Gastroesophageal sphincter (tissue), 4 donors: ENCODE measurements around the gene XPO1. TPM values are rescaled to one million over a fixed set of nuclear protein-coding genes. Genes with fewer than 3 reads are reported as not detected.
"Not testable (repeated sequence)": the region's sequence is repeated elsewhere in the genome, so short reads cannot be mapped to it uniquely, and the experiment has no call there.

Experiments used
- ATAC-seq: fragments of 150-250 bp; one replicate; pipeline ENCODE4 v1.9.1; 2016; ENCODE audit warnings: mild to moderate bottlenecking, moderate library complexity
- H3K27ac ChIP-seq, 4 donors: fragments of 200-600 bp; sonication (generic) in 3 of 4; 1 replicate in 3 of 4; 2 replicates in 1 of 4; pipeline ENCODE4 v1.5.1; 2016 to 2019
- H3K27me3 ChIP-seq: fragments of 200-600 bp; sonication (generic); one replicate; pipeline ENCODE4 v1.5.1; 2019
- H3K36me3 ChIP-seq, 2 donors: fragments of 200-600 bp; sonication (generic); one replicate each; pipeline ENCODE4 v1.5.1; 2019; ENCODE audit warnings: control low read depth in 1 of 2
- H3K4me1 ChIP-seq, 3 donors: fragments of 200-600 bp; sonication (generic); 1 replicate in 2 of 3; 2 replicates in 1 of 3; pipeline ENCODE4 v1.5.1; 2016 to 2019; ENCODE audit warnings: control low read depth in 2 of 3
- H3K4me3 ChIP-seq, 2 donors: fragments of 200-600 bp; sonication (generic); one replicate each; pipeline ENCODE4 v1.5.1; 2019; ENCODE audit warnings: mild to moderate bottlenecking in 1 of 2, moderate library complexity in 1 of 2
- H3K9me3 ChIP-seq, 3 donors: fragments of 200-600 bp; sonication (generic); one replicate each; pipeline ENCODE4 v1.5.1; 2017 to 2019; ENCODE audit warnings: control low read depth in 2 of 3
- EP300 ChIP-seq: sonication (generic); formaldehyde crosslinking; IDR thresholded peaks from one replicate; pipeline ENCODE4 v1.6.1; 2017; ENCODE audit warnings: antibody characterized with exemption, mild to moderate bottlenecking
- POLR2A ChIP-seq, 2 donors: fragments of 450-650 bp; IDR thresholded peaks; one replicate each; pipeline ENCODE4 v1.6.1; 2017; ENCODE audit warnings: antibody characterized with exemption in 2 of 2, mild to moderate bottlenecking in 2 of 2, moderate library complexity in 1 of 2
- POLR2AphosphoS5 ChIP-seq: sonication (generic); formaldehyde crosslinking; IDR thresholded peaks from one replicate; pipeline ENCODE4 v1.6.1; 2017; ENCODE audit warnings: antibody characterized with exemption
- WGBS, 2 donors: methylation state at CpG; one replicate each; pipeline ENCODE4 v1.1.5; 2018; ENCODE audit warnings: low coverage in 1 of 2; 5-methylcytosine and 5-hydroxymethylcytosine counted together
- total RNA-seq, 4 donors: library from RNA; depleted of rRNA; stranded (reverse); fragments of >200 nt; gene quantifications; one replicate each; pipeline ENCODE4 v1.1.0, GENCODE V29; 2016
- TF ChIP-seq, protein P1 (sequence below), 4 experiments: fragments of 200-600 bp in 2 of 4; fragments of 450-650 bp in 2 of 4; sonication (generic) in 1 of 4; IDR thresholded peaks; one replicate each; pipeline ENCODE4 v1.5.1; 2017 to 2019; ENCODE audit warnings: antibody characterized with exemption in 4 of 4, mild to moderate bottlenecking in 2 of 4, moderate library complexity in 2 of 4

Gene XPO1
- total RNA-seq, 4 donors from 2014 or later, result 66.5 to 102 (median 72.1) TPM

DNA sequence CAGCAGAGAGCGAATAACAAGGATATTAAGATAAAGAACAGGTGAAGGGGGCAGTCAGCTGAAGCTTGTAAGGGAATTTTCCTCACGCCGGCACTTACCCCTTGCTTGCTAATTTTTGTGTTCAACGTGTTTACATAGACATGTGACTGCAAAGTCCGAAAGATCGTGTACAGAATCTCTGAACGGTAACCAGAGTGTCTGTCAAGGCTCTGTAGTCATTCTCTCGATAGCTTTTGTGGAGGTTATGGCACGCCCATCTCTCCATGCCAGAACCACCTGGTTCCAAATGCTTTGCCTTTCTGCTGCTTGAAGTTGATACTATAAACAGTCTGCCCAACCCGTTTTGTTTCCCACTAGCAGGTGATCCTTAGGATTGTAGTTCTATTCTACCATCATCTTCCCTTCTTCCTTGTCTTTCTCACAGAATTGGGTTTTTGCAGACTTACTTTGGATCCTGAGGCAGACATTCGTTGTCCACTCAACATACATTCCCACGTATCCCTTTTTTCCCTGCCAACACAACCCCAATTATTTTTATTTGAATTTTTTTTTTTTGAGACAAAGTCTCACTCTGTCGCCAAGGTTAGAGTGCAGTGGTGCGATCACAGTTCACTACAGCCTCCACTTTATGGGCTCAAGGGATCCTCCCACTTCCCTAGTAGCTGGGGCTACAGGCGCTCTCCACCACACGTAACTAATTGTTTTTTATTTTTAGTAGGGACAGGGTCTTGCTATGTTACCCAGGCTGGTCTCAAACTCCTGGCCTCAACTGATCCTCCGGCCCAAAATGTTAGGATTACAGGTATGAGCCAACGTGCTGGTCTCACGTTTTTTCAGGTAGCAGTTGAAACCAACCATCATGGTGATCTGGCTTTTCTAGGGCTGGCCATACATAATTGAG, 66.0 kb downstream of the XPO1 start:
- TF ChIP-seq, protein P1, sequence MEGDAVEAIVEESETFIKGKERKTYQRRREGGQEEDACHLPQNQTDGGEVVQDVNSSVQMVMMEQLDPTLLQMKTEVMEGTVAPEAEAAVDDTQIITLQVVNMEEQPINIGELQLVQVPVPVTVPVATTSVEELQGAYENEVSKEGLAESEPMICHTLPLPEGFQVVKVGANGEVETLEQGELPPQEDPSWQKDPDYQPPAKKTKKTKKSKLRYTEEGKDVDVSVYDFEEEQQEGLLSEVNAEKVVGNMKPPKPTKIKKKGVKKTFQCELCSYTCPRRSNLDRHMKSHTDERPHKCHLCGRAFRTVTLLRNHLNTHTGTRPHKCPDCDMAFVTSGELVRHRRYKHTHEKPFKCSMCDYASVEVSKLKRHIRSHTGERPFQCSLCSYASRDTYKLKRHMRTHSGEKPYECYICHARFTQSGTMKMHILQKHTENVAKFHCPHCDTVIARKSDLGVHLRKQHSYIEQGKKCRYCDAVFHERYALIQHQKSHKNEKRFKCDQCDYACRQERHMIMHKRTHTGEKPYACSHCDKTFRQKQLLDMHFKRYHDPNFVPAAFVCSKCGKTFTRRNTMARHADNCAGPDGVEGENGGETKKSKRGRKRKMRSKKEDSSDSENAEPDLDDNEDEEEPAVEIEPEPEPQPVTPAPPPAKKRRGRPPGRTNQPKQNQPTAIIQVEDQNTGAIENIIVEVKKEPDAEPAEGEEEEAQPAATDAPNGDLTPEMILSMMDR (IDR thresholded peaks at IDR 0.05), result no peak
- TF ChIP-seq EP300 (no peak), POLR2A (IDR thresholded peaks at IDR 0.05) (no peak), POLR2AphosphoS5 (no peak)
- Histone ChIP-seq H3K4me1 (peaks cover 0 to 33% (median 5%) of the 10 kb centered on the region in 3 donors), H3K27ac (peak overlapping the region; percentile 93 to 100 (median 96)), H3K4me3 (peak overlapping the region; percentile 65 to 71), H3K36me3 (peaks cover 0 to 17% of the 10 kb centered on the region in 2 donors), H3K9me3 (no peaks in the 10 kb centered on the region), H3K27me3 (no peaks in the 10 kb centered on the region)
- no peak for ATAC-seq
- 6 to 27% methylated on average over 6 to 9 of the region's 19 CpGs for WGBS, 2 donors

GRCh38 chr2:61470965-61471904, 66.9 kb downstream of the XPO1 start, which contains the start of gene USP34:
USP34 (minus strand) TSS chr2:61471087; CDS start chr2:61470692, 395 bp downstream.
- peak; percentile 77 to 92 for TF ChIP-seq POLR2A (IDR thresholded peaks at IDR 0.05)
- no peak for TF ChIP-seq EP300
- peak; percentile 84 for TF ChIP-seq POLR2AphosphoS5
- TF ChIP-seq, protein P1 (IDR thresholded peaks at IDR 0.05), result peak in 1 of 4 experiments; percentile 8
- peaks cover 0 to 8% of the 10 kb centered on the region in 2 donors for H3K36me3 ChIP-seq
- H3K27ac ChIP-seq, result peak within 1 kb of the TSS; percentile 93 to 100 (median 96)
- no peaks in the 10 kb centered on the region for H3K9me3 ChIP-seq
- H3K4me1 ChIP-seq, result peaks cover 0 to 42% (median 5%) of the 10 kb centered on the region in 3 donors
- H3K27me3 ChIP-seq, result no peaks in the 10 kb centered on the region
- WGBS, 2 donors, result 3% methylated on average over 8 of the region's 91 CpGs; no CpG with 5 or more reads in 1 of the 2 donors
- peak; percentile 94 for ATAC-seq
- peak within 1 kb of the TSS; percentile 65 to 71 for H3K4me3 ChIP-seq

- Histone ChIP-seq H3K4me3 (peak overlapping the region; percentile 65 to 71), H3K27me3 (no peaks in the 10 kb centered on the region), H3K36me3 (peaks cover 0 to 6% of the 10 kb centered on the region in 2 donors), H3K9me3 (no peaks in the 10 kb centered on the region), H3K4me1 (peaks cover 0 to 51% (median 5%) of the 10 kb centered on the region in 3 donors), H3K27ac (peak overlapping the region; percentile 93 to 100 (median 96))
- TF ChIP-seq EP300 (no peak), POLR2A (IDR thresholded peaks at IDR 0.05) (peak; percentile 9 to 16), POLR2AphosphoS5 (peak; percentile 6)
- TF ChIP-seq, protein P1 (IDR thresholded peaks at IDR 0.05), result peak in 1 of 4 experiments; percentile 8
- peak; percentile 75 for ATAC-seq
- 0% methylated on average over 6 to 7 of the region's 94 CpGs for WGBS, 2 donors
These were observed 67.8 kb downstream of the XPO1 start for GRCh38 chr2:61470122-61470951.

- TF ChIP-seq POLR2AphosphoS5 (no peak), POLR2A (IDR thresholded peaks at IDR 0.05) (no peak), EP300 (no peak)
- TF ChIP-seq, protein P1 (IDR thresholded peaks at IDR 0.05), result no peak
- 2 to 7% methylated on average over 8 of the region's 8 CpGs for WGBS, 2 donors
- ATAC-seq, result no peak
These were observed 68.6 kb downstream of the XPO1 start for GRCh38 chr2:61469424-61470121.

DNA sequence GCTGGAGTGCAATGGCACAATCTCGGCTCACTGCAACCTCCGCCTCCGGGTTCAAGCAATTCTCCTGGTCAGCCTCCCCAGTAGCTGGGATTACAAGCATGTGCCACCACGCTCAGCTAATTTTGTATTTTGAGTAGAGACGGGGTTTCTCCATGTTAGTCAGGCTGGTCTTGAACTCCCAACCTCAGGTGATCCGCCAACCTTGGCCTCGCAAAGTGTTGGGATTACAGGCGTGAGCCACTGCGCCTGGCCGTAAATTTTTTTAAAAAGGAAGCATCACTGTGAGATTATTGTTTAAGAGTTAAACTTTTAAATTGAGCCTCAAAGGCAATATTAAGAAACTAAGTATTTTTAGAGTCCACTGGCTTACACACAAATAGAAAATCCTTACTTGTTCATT, 69.9 kb downstream of the XPO1 start:
- H3K9me3 ChIP-seq, ATAC-seq, H3K27me3 ChIP-seq, H3K36me3 ChIP-seq, H3K4me3 ChIP-seq: not testable (repeated sequence)
- Histone ChIP-seq H3K27ac (peak overlapping the region in 3 of 4 donors; percentile 11 to 97 (median 96)), H3K4me1 (peaks cover 0 to 72% (median 8%) of the 10 kb centered on the region in 3 donors)
- 84 to 92% methylated on average over 4 to 10 of the region's 10 CpGs for WGBS, 2 donors

More at GRCh38 chr2:61469424-61470121, 68.6 kb downstream of the XPO1 start:
- Histone ChIP-seq H3K4me3 (peak overlapping the region; percentile 65 to 71), H3K27me3 (no peaks in the 10 kb centered on the region), H3K36me3 (peaks cover 0 to 6% of the 10 kb centered on the region in 2 donors), H3K27ac (peak overlapping the region; percentile 93 to 100 (median 96)), H3K4me1 (peaks cover 0 to 58% (median 5%) of the 10 kb centered on the region in 3 donors), H3K9me3 (no peaks in the 10 kb centered on the region)
